ENCODE results near the gene FOXK2.

The FOXK2 gene

GRCh38 chr17:82623707-82624106 lies 104.2 kb downstream of the FOXK2 start:
- no peak for TF ChIP-seq CTCF (conservative IDR thresholded peaks at IDR 0.05; ENCODE audit: low read depth, low read length)
- Histone ChIP-seq H3K4me3 (IDR thresholded peaks at IDR 0.05; ENCODE audit: insufficient read depth, low read depth, low read length) (no peak overlapping the region), H3K9ac (no peak overlapping the region), H3K27ac (no peak overlapping the region), H3K4me1 (ENCODE audit: low read depth, poor library complexity, severe bottlenecking) (no peaks in the 10 kb centered on the region), H2AFZ (ENCODE audit: low read depth) (no peak overlapping the region), H3K27me3 (ENCODE audit: insufficient read depth, low read depth) (no peaks in the 10 kb centered on the region), H3K79me2 (ENCODE audit: insufficient read depth, low read depth) (no peaks in the 10 kb centered on the region), H4K20me1 (ENCODE audit: insufficient read depth) (no peaks in the 10 kb centered on the region), H3K4me2 (no peak overlapping the region), H3K36me3 (ENCODE audit: insufficient read depth) (peaks cover 18% of the 10 kb centered on the region; the same call in 1 of the 2 replicates)

- no peaks in the 10 kb centered on the region for H3K27me3 ChIP-seq (ENCODE audit: insufficient read depth, low read depth)
- no peak overlapping the region for H3K27ac ChIP-seq
- H3K4me2 ChIP-seq: no peak overlapping the region
- no peak overlapping the region for H2AFZ ChIP-seq (ENCODE audit: low read depth)
- H3K4me1 ChIP-seq (ENCODE audit: low read depth, poor library complexity, severe bottlenecking): no peaks in the 10 kb centered on the region
- peaks cover 6% of the 10 kb centered on the region; the same call in 1 of the 2 replicates for H3K36me3 ChIP-seq (ENCODE audit: insufficient read depth)
- TF ChIP-seq CTCF (conservative IDR thresholded peaks at IDR 0.05; ENCODE audit: low read depth, low read length): no peak
- no peak overlapping the region for H3K9ac ChIP-seq
- H4K20me1 ChIP-seq (ENCODE audit: insufficient read depth): no peaks in the 10 kb centered on the region; the same call in 1 of the 2 replicates
- H3K79me2 ChIP-seq (ENCODE audit: insufficient read depth, low read depth): peaks cover 10% of the 10 kb centered on the region; the same call in 1 of the 2 replicates
- H3K4me3 ChIP-seq (IDR thresholded peaks at IDR 0.05; ENCODE audit: insufficient read depth, low read depth, low read length): no peak overlapping the region
These were observed 107.9 kb downstream of the FOXK2 start for GRCh38 chr17:82627405-82627804.

GRCh38 chr17:82629748-82630147 lies 110.2 kb downstream of the FOXK2 start:
- H3K27me3 ChIP-seq (ENCODE audit: insufficient read depth, low read depth): no peaks in the 10 kb centered on the region
- H3K4me2 ChIP-seq: no peak overlapping the region
- no peak overlapping the region for H3K4me3 ChIP-seq (IDR thresholded peaks at IDR 0.05; ENCODE audit: insufficient read depth, low read depth, low read length)
- no peak overlapping the region for H3K27ac ChIP-seq
- TF ChIP-seq CTCF (conservative IDR thresholded peaks at IDR 0.05; ENCODE audit: low read depth, low read length): no peak
- H4K20me1 ChIP-seq (ENCODE audit: insufficient read depth): no peaks in the 10 kb centered on the region; the same call in 1 of the 2 replicates
- no peak overlapping the region for H2AFZ ChIP-seq (ENCODE audit: low read depth)
- peaks cover 25% of the 10 kb centered on the region; the same call in 1 of the 2 replicates for H3K79me2 ChIP-seq (ENCODE audit: insufficient read depth, low read depth)
- peaks cover 5% of the 10 kb centered on the region; the same call in 1 of the 2 replicates for H3K36me3 ChIP-seq (ENCODE audit: insufficient read depth)
- no peaks in the 10 kb centered on the region for H3K4me1 ChIP-seq (ENCODE audit: low read depth, poor library complexity, severe bottlenecking)
- H3K9ac ChIP-seq: no peak overlapping the region

GRCh38 chr17:82630212-82630611 lies 110.7 kb downstream of the FOXK2 start:
- H3K9ac ChIP-seq: no peak overlapping the region
- H4K20me1 ChIP-seq (ENCODE audit: insufficient read depth): no peaks in the 10 kb centered on the region; the same call in 1 of the 2 replicates
- no peak overlapping the region for H3K27ac ChIP-seq
- no peaks in the 10 kb centered on the region for H3K4me1 ChIP-seq (ENCODE audit: low read depth, poor library complexity, severe bottlenecking)
- no peaks in the 10 kb centered on the region for H3K27me3 ChIP-seq (ENCODE audit: insufficient read depth, low read depth)
- H3K4me3 ChIP-seq (IDR thresholded peaks at IDR 0.05; ENCODE audit: insufficient read depth, low read depth, low read length): no peak overlapping the region
- no peak overlapping the region for H3K4me2 ChIP-seq
- peaks cover 25% of the 10 kb centered on the region; the same call in 1 of the 2 replicates for H3K79me2 ChIP-seq (ENCODE audit: insufficient read depth, low read depth)
- no peak for TF ChIP-seq CTCF (conservative IDR thresholded peaks at IDR 0.05; ENCODE audit: low read depth, low read length)
- H2AFZ ChIP-seq (ENCODE audit: low read depth): no peak overlapping the region
- H3K36me3 ChIP-seq (ENCODE audit: insufficient read depth): peaks cover 4% of the 10 kb centered on the region; the same call in 1 of the 2 replicates

Data from KMS-11 (cell line).